ENCODE measurements around the gene TMPRSS11F.

Gene TMPRSS11F

GRCh38 chr4:68077301-68077700 lies 52.4 kb downstream of the TMPRSS11F start:
- no peak for DNase-seq (ENCODE audit: low read depth)

GRCh38 chr4:68076194-68076593 lies 53.5 kb downstream of the TMPRSS11F start:
- no peak for DNase-seq (ENCODE audit: low read depth)

DNA sequence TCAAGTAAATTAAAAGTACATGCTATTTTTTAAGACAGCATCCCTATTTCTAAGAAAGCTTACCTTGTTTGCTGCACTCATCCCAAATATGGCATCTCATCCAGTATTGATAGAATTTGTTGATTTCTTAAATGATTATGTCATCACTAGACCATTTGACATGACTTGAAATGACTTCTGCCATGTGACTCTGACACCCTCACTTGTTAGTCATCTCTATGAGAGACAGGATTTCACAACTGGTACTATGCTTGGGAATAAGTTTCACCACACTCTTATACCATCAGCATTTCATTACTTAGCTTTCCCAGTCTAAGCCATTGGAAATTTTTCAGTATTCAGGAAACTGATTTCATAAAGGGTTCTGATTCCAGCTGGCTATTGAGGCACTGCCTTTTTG lies 55.3 kb downstream of the TMPRSS11F start:
- DNase-seq (ENCODE audit: low read depth): no peak

- DNase-seq (ENCODE audit: low read depth): no peak
Measured at GRCh38 chr4:68070302-68070701, 59.4 kb downstream of the TMPRSS11F start.

DNA sequence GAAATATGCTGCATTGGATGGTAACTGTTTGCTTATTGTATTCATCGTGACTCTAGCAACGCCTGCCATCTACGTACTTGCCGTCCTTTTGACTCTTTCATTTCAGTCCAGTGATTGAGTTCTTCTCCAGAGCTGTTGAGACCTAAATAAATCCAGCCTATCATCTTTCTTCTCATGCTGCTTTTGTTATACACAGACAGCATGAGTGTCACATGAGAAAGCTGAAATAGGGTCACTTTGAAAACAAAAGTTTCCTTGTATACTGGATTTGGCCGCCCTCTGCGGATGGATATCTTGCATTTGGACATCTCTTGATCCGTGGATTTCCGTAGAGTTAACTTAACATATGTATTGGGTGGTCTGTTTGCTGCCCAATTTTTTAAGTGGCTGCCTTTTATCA lies 67.2 kb downstream of the TMPRSS11F start:
- no peak for DNase-seq (ENCODE audit: low read depth)

- DNase-seq (ENCODE audit: low read depth): no peak
Measured at GRCh38 chr4:68038272-68038671, 91.4 kb downstream of the TMPRSS11F start.

DNA sequence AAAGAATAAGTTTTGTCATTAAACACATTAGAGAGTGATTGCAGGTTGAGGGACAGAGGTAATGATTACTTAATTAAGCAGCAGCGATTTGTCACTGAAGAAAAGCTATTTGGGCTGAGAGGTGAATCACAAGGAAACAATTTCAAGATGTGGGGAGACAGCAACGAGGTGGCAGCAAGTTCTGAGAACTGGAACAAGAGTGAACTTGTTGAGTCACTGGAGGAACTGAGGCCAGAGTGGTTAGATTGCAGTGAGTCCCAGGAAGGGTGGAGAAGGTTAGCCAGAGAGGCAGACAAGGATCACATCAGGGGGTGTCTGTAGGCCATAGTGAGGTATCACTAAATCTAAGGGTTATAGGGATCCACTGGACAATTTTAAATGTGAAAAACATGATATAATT lies 108.5 kb downstream of the TMPRSS11F start:
- DNase-seq (ENCODE audit: low read depth): no peak

GRCh38 chr4:68011684-68012083 lies 118.0 kb downstream of the TMPRSS11F start:
- no peak for DNase-seq (ENCODE audit: low read depth)

Data from GM04504 (cell line).